Subcutaneous abdominal adipose tissue (tissue), 5 donors: ENCODE data around the gene HUS1.
"Not testable (repeated sequence)": the region's sequence is repeated elsewhere in the genome, so short reads cannot be mapped to it uniquely, and the experiment has no call there.

Experiments used
- H3K27ac ChIP-seq: one replicate; pipeline ENCODE4 v1.7.0; 2013; ENCODE audit warnings: low read depth, mild to moderate bottlenecking, inconsistent platforms, low read length, moderate library complexity
- H3K27me3 ChIP-seq, 5 donors: one replicate each; pipeline ENCODE4 v1.7.0; 2013; ENCODE audit warnings: low read length in 5 of 5, inconsistent platforms in 1 of 5; ENCODE audit not compliant: control insufficient read depth in 5 of 5, insufficient read depth in 4 of 5
- H3K36me3 ChIP-seq, 5 donors: one replicate each; pipeline ENCODE4 v1.7.0; 2013; ENCODE audit warnings: low read length in 5 of 5; ENCODE audit not compliant: control insufficient read depth in 5 of 5, insufficient read depth in 5 of 5
- H3K4me1 ChIP-seq, 5 donors: one replicate each; pipeline ENCODE4 v1.7.0; 2013; ENCODE audit warnings: low read length in 5 of 5, mild to moderate bottlenecking in 3 of 5, moderate library complexity in 1 of 5; ENCODE audit not compliant: control insufficient read depth in 5 of 5, insufficient read depth in 5 of 5
- H3K4me3 ChIP-seq, 5 donors: one replicate each; pipeline ENCODE4 v1.7.0; 2013; ENCODE audit warnings: low read length in 5 of 5, low read depth in 1 of 5
- H3K9ac ChIP-seq, 5 donors: one replicate each; pipeline ENCODE4 v1.7.0; 2013; ENCODE audit warnings: low read length in 5 of 5, mild to moderate bottlenecking in 4 of 5, moderate library complexity in 3 of 5
- H3K9me3 ChIP-seq, 5 donors: one replicate each; pipeline ENCODE4 v1.7.0; 2013; ENCODE audit warnings: low read length in 5 of 5; ENCODE audit not compliant: control insufficient read depth in 5 of 5
- donor health status: healthy.
- donor health status: healthy.
- donor health status: healthy.
- donor health status: healthy.
- donor health status: healthy.

Gene HUS1

GRCh38 chr7:47934831-47935230 lies 44.6 kb downstream of the HUS1 start:
- H3K36me3 ChIP-seq, result peaks cover 0 to 28% (median 0%) of the 10 kb centered on the region in 5 donors

DNA sequence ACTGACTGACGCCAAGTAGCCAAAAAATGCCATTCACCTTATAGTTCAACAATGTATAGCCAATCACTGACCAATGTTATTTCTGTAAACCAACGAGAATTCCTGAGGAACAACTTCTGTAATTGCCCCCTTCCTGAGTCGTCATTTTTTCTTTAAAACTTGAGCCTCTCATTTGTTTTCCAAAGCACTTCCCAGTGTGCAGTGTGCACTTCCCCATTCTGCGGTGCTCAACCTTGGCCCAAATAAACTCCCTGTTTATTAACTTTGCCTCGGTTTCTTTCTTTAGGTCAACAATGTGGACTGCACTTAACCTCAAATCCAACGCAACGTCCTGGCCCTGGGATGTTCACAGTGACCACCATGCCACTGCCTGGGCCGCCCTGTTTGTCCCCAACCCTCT lies 46.2 kb downstream of the HUS1 start:
- Histone ChIP-seq H3K9me3 (no peaks in the 10 kb centered on the region), H3K36me3 (peaks cover 0 to 31% (median 3%) of the 10 kb centered on the region in 5 donors), H3K4me3 (no peak overlapping the region), H3K9ac (no peak overlapping the region), H3K4me1 (peaks cover 0 to 17% (median 14%) of the 10 kb centered on the region in 5 donors), H3K27ac (no peak overlapping the region), H3K27me3 (no peaks in the 10 kb centered on the region)

More at GRCh38 chr7:47934831-47935230, 44.6 kb downstream of the HUS1 start:
- peaks cover 1 to 19% (median 15%) of the 10 kb centered on the region in 5 donors for H3K4me1 ChIP-seq
- H3K27me3 ChIP-seq, result no peaks in the 10 kb centered on the region
- H3K4me3 ChIP-seq, result no peak overlapping the region
- no peaks in the 10 kb centered on the region for H3K9me3 ChIP-seq
- H3K27ac ChIP-seq, result no peak overlapping the region
- no peak overlapping the region for H3K9ac ChIP-seq

DNA sequence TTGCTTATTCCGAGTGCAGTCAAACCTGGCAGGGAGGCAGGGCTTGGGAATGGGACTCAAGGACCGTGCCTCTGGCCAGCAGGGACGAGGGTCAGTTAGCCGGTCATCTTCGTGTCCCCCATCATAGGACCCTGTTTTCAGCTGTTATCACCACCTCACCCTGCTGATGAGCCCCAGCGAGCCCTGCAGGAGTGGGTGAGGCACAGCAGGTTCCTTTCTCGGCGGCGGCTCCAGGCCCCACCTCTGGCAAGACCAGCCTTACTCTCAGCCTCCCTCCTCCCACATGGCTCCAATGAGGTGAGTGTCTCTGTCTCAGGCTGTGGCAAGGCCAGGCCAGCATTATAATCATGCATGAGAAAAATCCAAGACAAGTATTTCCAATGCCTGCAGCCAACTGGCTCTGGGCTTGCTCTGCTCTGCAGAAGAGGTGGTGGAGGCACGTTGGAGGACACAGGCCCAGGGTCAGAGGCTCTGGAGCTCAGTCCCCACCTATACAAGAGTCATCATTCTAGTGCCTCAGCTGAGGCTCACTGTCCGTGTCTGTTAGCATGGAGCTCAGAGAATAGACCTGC lies 46.9 kb downstream of the HUS1 start:
- H3K27me3 ChIP-seq, result no peaks in the 10 kb centered on the region
- H3K27ac ChIP-seq, result no peak overlapping the region
- peaks cover 0 to 30% (median 3%) of the 10 kb centered on the region in 5 donors for H3K36me3 ChIP-seq
- peaks cover 0 to 17% (median 14%) of the 10 kb centered on the region in 5 donors for H3K4me1 ChIP-seq
- H3K4me3 ChIP-seq, result no peak overlapping the region
- no peaks in the 10 kb centered on the region for H3K9me3 ChIP-seq
- no peak overlapping the region for H3K9ac ChIP-seq

GRCh38 chr7:47932016-47932415 lies 47.4 kb downstream of the HUS1 start:
- Histone ChIP-seq H3K9ac (no peak overlapping the region), H3K4me3 (no peak overlapping the region), H3K36me3 (peaks cover 0 to 27% (median 3%) of the 10 kb centered on the region in 5 donors), H3K27me3 (no peaks in the 10 kb centered on the region), H3K9me3 (no peaks in the 10 kb centered on the region), H3K27ac (no peak overlapping the region), H3K4me1 (peaks cover 0 to 17% (median 14%) of the 10 kb centered on the region in 5 donors)

- Histone ChIP-seq H3K9me3 (no peaks in the 10 kb centered on the region), H3K27ac (no peak overlapping the region)
These were observed 48.1 kb downstream of the HUS1 start for GRCh38 chr7:47931005-47932004.

GRCh38 chr7:47924266-47924665 lies 55.1 kb downstream of the HUS1 start:
- Histone ChIP-seq H3K9me3 (no peaks in the 10 kb centered on the region), H3K27me3 (no peaks in the 10 kb centered on the region), H3K4me3 (no peak overlapping the region), H3K36me3 (peaks cover 0 to 8% (median 3%) of the 10 kb centered on the region in 5 donors), H3K4me1 (peaks cover 0 to 6% (median 0%) of the 10 kb centered on the region in 5 donors), H3K27ac (no peak overlapping the region), H3K9ac (no peak overlapping the region)

More at GRCh38 chr7:47931005-47932004, 48.1 kb downstream of the HUS1 start:
- H3K4me1 ChIP-seq, result peaks cover 0 to 17% (median 14%) of the 10 kb centered on the region in 5 donors
- no peak overlapping the region for H3K9ac ChIP-seq
- H3K4me3 ChIP-seq, result no peak overlapping the region
- H3K27me3 ChIP-seq, result no peaks in the 10 kb centered on the region
- peaks cover 0 to 29% (median 3%) of the 10 kb centered on the region in 5 donors for H3K36me3 ChIP-seq

DNA sequence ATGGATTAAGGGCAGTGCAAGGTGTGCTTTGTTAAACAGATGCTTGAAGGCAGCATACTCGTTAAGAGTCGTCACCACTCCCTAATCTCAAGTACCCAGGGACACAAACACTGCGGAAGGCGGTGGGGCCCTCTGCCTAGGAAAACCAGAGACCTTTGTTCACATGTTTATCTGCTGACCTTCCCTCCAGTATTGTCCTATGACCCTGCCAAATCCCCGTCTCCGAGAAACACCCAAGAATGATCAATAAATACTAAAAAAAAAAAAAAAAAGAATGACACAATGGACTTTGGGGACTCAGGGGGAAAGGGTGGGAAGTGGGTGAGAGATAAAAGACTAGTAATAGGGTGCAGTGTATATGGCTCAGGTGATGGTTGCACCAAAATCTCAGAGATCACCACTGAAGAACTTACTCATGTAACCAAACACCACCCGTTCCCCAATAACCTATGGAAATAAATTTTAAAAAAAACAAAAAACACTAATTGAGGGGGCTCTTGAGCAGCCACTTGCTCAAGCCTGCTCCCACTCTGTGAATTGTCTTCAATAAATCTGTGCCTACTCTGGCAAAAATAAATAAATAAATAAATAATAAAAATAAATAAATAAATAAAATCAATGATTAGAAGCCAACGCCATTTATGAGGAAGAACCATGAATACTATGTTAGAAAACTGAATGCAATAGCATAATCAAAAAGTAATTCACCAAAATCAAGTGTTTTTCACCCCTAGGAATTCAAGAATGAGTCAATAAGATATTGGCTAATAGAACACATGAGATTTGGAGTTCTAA lies 56.1 kb downstream of the HUS1 start:
- H3K4me1 ChIP-seq, H3K27ac ChIP-seq, H3K9me3 ChIP-seq, H3K36me3 ChIP-seq, H3K27me3 ChIP-seq, H3K4me3 ChIP-seq, H3K9ac ChIP-seq: not testable (repeated sequence)

DNA sequence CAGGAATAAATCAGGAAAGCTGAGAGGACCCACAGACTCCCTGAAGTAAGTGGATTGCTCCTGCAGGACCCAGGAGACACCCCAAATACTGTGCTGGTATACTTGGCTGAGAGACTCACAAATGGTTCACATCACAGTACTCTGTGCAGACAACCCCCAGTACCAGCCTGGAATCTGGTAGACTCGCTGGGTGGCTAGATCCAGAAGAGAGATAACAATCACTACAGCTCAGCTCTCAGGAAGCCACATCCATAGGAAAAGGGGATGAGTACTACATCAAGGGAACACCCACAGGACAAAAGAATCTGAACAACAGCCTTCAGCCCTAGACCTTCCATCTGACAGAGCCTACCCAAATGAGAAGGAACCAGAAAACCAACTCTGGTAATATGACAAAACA lies 62.9 kb downstream of the HUS1 start:
- not testable (repeated sequence) for H3K9me3 ChIP-seq, H3K9ac ChIP-seq, H3K4me3 ChIP-seq, H3K36me3 ChIP-seq, H3K4me1 ChIP-seq, H3K27ac ChIP-seq, H3K27me3 ChIP-seq

- no peaks in the 10 kb centered on the region for H3K27me3 ChIP-seq
- H3K9me3 ChIP-seq, result no peaks in the 10 kb centered on the region
- H3K4me3 ChIP-seq, result no peak overlapping the region
- no peak overlapping the region for H3K9ac ChIP-seq
- H3K4me1 ChIP-seq, result no peaks in the 10 kb centered on the region
- no peaks in the 10 kb centered on the region for H3K36me3 ChIP-seq
- H3K27ac ChIP-seq, result no peak overlapping the region
These were observed 63.8 kb downstream of the HUS1 start for GRCh38 chr7:47915616-47915976.
